GM19328 (cell line): ENCODE results near the gene LTB.
A peak's percentile ranks its signal among the peaks of the same experiment; 100 is the strongest.

ENCODE experiments used
- ATAC-seq: cut with Tn5 transposase; IDR thresholded peaks from one replicate; pipeline ENCODE4 v1.9.1; 2021; ENCODE audit warnings: mild to moderate bottlenecking, moderate library complexity; ENCODE audit not compliant: unreplicated experiment

LTB gene

DNA sequence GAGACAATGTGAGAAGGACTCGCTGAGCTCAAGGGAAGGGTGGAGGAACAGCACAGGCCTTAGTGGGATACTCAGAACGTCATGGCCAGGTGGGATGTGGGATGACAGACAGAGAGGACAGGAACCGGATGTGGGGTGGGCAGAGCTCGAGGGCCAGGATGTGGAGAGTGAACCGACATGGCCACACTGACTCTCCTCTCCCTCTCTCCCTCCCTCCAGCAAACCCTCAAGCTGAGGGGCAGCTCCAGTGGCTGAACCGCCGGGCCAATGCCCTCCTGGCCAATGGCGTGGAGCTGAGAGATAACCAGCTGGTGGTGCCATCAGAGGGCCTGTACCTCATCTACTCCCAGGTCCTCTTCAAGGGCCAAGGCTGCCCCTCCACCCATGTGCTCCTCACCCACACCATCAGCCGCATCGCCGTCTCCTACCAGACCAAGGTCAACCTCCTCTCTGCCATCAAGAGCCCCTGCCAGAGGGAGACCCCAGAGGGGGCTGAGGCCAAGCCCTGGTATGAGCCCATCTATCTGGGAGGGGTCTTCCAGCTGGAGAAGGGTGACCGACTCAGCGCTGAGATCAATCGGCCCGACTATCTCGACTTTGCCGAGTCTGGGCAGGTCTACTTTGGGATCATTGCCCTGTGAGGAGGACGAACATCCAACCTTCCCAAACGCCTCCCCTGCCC, 5.2 kb downstream of the LTB start:
- ATAC-seq: no peak

DNA sequence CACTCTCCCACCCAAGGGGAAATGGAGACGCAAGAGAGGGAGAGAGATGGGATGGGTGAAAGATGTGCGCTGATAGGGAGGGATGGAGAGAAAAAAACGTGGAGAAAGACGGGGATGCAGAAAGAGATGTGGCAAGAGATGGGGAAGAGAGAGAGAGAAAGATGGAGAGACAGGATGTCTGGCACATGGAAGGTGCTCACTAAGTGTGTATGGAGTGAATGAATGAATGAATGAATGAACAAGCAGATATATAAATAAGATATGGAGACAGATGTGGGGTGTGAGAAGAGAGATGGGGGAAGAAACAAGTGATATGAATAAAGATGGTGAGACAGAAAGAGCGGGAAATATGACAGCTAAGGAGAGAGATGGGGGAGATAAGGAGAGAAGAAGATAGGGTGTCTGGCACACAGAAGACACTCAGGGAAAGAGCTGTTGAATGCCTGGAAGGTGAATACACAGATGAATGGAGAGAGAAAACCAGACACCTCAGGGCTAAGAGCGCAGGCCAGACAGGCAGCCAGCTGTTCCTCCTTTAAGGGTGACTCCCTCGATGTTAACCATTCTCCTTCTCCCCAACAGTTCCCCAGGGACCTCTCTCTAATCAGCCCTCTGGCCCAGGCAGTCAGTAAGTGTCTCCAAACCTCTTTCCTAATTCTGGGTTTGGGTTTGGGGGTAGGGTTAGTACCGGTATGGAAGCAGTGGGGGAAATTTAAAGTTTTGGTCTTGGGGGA, 6.1 kb downstream of the LTB start:
- no peak for ATAC-seq

DNA sequence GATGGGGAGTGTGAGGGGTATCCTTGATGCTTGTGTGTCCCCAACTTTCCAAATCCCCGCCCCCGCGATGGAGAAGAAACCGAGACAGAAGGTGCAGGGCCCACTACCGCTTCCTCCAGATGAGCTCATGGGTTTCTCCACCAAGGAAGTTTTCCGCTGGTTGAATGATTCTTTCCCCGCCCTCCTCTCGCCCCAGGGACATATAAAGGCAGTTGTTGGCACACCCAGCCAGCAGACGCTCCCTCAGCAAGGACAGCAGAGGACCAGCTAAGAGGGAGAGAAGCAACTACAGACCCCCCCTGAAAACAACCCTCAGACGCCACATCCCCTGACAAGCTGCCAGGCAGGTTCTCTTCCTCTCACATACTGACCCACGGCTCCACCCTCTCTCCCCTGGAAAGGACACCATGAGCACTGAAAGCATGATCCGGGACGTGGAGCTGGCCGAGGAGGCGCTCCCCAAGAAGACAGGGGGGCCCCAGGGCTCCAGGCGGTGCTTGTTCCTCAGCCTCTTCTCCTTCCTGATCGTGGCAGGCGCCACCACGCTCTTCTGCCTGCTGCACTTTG, 6.8 kb downstream of the LTB start, which contains the start of gene TNF:
TSS of gene TNF (plus strand) at position 231 of the 567 bp plus-strand sequence. CDS start at position 408, 177 bp downstream.
- no peak for ATAC-seq

DNA sequence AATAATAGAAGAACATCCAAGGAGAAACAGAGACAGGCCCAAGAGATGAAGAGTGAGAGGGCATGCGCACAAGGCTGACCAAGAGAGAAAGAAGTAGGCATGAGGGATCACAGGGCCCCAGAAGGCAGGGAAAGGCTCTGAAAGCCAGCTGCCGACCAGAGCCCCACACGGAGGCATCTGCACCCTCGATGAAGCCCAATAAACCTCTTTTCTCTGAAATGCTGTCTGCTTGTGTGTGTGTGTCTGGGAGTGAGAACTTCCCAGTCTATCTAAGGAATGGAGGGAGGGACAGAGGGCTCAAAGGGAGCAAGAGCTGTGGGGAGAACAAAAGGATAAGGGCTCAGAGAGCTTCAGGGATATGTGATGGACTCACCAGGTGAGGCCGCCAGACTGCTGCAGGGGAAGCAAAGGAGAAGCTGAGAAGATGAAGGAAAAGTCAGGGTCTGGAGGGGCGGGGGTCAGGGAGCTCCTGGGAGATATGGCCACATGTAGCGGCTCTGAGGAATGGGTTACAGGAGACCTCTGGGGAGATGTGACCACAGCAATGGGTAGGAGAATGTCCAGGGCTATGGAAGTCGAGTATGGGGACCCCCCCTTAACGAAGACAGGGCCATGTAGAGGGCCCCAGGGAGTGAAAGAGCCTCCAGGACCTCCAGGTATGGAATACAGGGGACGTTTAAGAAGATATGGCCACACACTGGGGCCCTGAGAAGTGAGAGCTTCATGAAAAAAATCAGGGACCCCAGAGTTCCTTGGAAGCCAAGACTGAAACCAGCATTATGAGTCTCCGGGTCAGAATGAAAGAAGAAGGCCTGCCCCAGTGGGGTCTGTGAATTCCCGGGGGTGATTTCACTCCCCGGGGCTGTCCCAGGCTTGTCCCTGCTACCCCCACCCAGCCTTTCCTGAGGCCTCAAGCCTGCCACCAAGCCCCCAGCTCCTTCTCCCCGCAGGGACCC, 7.8 kb downstream of the LTB start:
- no peak for ATAC-seq

DNA sequence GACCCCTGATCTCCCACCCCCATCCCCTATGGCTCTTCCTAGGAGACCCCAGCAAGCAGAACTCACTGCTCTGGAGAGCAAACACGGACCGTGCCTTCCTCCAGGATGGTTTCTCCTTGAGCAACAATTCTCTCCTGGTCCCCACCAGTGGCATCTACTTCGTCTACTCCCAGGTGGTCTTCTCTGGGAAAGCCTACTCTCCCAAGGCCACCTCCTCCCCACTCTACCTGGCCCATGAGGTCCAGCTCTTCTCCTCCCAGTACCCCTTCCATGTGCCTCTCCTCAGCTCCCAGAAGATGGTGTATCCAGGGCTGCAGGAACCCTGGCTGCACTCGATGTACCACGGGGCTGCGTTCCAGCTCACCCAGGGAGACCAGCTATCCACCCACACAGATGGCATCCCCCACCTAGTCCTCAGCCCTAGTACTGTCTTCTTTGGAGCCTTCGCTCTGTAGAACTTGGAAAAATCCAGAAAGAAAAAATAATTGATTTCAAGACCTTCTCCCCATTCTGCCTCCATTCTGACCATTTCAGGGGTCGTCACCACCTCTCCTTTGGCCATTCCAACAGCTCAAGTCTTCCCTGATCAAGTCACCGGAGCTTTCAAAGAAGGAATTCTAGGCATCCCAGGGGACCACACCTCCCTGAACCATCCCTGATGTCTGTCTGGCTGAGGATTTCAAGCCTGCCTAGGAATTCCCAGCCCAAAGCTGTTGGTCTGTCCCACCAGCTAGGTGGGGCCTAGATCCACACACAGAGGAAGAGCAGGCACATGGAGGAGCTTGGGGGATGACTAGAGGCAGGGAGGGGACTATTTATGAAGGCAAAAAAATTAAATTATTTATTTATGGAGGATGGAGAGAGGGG, 8.8 kb downstream of the LTB start:
- no peak for ATAC-seq

DNA sequence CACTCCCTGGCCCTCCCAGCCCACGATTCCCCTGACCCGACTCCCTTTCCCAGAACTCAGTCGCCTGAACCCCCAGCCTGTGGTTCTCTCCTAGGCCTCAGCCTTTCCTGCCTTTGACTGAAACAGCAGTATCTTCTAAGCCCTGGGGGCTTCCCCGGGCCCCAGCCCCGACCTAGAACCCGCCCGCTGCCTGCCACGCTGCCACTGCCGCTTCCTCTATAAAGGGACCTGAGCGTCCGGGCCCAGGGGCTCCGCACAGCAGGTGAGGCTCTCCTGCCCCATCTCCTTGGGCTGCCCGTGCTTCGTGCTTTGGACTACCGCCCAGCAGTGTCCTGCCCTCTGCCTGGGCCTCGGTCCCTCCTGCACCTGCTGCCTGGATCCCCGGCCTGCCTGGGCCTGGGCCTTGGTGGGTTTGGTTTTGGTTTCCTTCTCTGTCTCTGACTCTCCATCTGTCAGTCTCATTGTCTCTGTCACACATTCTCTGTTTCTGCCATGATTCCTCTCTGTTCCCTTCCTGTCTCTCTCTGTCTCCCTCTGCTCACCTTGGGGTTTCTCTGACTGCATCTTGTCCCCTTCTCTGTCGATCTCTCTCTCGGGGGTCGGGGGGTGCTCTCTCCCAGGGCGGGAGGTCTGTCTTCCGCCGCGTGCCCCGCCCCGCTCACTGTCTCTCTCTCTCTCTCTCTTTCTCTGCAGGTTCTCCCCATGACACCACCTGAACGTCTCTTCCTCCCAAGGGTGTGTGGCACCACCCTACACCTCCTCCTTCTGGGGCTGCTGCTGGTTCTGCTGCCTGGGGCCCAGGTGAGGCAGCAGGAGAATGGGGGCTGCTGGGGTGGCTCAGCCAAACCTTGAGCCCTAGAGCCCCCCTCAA, 9.9 kb downstream of the LTB start, which contains the start of gene LTA:
TSS of gene LTA (plus strand) at position 249 of the 871 bp plus-strand sequence. CDS start at position 703, 454 bp downstream.
- peak; percentile 42 for ATAC-seq

DNA sequence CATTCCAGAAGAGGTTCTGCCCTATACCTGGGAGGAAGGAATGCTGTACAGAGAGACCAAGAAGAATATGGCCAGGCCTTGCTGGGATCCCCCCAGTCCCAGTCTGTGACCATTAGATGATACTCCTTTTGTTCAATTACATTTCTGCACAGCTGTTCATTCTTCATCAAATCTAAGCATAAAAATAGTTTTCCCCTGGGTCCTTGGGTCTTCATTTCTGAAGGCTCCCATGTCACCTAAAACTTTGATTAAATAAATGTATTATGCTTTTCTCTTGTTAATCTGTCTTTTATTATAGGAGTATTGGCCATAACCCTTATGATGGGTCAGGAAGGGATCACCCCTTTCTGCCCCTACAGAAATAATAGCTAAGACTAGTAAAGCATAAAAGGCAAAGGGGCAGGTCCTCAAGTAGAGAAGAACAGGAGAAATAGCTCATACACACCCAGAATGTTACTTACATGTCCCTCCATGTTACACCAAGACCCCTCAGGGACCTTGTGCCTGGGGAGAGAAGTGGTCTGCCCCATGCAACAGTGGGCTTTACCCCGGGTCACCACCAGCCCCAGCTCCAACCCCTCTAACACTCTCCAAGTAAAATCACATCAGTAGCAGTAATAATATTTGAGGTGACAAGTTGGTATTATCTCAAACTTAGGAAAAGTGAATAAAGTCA, 12.2 kb downstream of the LTB start:
- ATAC-seq: no peak

DNA sequence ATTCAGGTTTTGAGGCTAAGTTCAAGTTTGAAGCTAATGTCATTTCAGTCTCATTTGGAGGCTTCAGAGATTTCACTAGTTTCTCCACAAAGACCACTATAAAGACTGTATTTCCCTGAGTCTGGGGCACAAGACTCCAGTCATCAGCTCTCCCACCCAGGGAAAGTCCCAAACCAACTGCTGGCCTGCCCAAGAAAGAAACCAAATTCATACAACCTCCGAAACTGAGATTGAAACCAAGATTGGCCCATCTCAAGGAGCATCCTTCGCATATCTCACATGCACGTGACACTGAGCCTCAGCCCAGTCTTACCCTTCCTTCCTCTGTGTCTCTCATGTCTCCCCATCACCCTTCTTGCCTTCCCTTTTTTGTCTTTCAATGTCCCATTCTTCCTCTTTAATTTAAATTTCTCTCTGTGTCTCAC, 13.7 kb downstream of the LTB start:
- ATAC-seq: peak; percentile 74

DNA sequence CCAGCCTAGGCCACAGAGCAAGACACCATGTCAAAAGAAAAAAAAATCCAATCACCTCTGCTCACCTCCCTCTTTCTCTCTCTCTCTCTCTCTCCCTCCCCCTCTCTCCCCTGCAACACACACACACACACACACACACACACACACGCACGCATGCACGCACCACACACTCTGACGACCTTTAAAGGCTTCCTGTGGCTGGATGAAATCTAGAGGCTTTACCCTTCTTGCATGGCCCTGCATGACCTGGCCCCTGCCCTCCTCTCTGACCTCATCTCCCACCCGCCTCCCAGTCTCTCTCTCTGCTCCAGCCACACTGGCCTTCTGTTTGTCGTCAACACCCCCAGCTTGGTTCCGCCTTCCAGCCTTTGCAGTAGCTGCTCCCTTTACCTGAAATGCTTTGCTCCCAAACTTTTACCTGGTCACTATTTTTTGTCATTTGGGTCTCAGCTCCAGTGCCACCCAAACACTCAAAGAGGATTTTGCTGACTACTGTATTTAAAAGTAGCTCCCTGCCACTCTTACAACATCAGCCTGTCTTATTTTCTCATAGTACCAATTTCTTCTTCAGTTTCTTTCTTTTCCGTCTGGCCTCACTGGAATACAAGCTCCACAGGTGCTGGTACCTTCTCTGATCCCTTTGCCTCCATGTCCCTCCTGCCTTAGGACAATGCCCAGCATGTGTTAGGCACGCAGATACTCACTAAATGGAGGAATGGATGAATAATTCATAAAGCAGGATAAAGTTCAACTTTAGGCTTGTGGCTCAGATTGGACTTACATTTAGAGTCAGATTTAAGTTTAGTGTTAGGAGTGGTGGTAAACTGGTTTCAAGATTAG, 14.5 kb downstream of the LTB start:
- ATAC-seq: no peak

DNA sequence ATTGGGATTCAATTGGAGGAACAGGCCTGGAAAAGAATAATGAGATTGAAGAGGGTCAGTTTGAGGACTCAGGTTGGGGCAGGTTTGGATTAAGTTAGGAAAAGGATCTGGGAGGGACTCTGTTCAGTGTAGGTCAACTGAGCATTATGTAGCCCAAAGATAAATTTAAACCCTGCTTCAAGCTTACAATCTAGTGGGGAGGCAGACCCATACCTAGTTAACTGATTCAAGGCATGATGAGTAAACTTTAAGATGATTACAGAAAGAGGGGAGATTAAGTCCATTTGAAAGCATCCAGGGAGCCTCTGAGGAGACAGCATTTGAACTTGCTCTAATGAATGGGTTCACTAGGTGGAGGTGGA, 21.5 kb downstream of the LTB start:
- no peak for ATAC-seq

DNA sequence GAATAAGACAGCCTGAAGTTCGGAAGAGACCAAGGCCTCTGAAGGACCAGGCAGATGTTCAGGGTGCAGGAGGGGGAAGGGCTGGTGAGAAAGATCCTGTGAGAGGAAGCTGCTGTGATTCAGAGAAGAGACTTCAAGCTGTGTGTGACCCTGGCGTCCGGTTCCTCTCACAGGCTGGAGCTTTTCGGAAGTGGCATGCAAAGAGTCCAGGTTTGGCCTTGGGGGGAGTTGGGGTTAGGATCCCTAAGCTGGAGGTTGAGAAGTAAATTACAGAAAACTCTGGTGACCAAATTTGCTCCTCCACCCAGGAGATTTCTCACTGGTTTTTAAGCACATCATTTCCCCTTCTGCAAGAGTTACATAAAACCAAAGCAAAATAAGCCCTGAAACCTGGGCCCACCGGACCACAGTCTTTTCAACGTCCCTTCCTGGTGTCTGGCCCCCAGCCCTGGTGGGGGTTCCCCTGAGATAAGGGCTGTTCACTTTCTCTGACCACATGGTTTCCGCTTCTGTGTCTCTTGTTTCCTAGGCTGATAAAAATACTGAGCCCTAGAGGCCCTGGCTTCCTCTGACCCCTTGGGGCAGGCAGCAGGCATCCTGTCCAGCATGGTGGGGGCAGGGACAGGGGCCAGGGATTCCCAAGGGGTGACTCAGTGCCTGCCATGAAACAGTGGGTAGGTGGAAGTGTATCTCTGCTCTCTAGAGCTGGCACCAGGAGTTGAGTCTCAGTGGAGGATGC, 22.1 kb downstream of the LTB start:
- peak; percentile 69 for ATAC-seq

DNA sequence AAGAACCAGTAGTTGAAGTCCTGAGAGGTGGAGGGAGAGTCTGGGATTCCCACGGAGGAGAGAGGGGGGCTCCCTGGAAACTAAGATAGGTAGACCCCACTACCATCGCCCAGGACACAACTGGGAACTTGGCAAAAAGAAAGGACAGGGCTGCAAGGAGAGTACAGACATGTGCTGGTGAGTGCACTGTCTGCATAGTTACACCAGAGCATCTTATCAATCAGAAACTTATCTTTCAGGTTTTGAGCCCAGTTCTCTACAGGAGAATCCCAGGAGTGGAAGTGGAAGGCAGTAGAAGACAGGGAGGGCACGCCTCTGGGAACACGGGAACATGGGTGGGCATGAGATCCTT, 22.6 kb downstream of the LTB start:
- no peak for ATAC-seq

DNA sequence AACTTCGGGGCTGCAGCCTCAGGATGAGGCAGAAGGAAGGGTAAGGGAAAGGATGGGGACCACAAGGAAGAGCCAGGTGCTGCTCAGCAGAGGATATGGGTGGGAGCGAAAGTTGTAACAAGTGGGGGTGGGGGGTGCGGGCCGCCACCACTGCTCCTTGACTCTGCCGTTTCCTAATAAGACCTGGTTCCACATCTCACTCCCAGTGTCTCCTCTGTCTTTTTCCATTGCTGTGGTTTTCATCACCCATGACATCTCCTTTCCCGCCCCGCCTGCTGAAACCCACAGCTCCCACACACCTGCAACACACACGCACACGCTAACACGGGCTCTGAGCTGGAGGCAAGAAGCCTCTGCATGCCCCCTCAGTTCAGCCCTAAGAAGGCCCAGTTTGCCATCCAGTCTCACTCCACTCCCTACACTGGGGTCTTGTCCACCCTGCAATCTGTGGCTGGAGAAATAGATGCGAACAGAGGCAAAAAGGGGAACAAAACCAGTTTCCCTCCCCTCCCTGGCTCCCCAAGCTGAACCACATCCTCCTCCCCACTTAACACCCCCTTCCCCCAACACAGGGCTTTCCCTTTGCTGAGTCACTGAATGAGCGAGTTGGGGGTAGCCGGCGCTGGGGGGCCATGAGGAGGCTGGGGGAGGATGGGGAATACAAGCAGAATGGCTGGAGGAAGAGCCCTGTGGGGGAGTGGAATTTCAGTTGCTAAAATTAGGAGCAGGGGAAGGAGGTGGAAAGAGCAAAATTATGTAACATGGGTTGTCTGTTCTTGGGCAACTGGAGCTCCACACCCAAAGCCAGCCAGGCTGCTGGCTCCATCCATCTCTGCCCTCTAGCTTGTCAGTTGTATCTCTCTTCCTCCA, 23.4 kb downstream of the LTB start:
- no peak for ATAC-seq

DNA sequence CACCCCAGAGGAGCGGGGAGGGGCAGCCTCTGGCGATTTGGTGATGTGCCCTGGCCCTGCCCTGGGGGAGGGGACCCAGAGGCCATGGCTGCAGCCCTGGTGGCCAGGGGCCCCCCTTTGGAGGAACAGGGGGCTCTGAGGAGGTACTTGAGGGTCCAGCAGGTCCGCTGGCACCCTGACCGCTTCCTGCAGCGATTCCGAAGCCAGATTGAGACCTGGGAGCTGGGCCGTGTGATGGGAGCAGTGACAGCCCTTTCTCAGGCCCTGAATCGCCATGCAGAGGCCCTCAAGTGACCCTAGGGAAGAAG, 24.0 kb downstream of the LTB start:
- no peak for ATAC-seq

DNA sequence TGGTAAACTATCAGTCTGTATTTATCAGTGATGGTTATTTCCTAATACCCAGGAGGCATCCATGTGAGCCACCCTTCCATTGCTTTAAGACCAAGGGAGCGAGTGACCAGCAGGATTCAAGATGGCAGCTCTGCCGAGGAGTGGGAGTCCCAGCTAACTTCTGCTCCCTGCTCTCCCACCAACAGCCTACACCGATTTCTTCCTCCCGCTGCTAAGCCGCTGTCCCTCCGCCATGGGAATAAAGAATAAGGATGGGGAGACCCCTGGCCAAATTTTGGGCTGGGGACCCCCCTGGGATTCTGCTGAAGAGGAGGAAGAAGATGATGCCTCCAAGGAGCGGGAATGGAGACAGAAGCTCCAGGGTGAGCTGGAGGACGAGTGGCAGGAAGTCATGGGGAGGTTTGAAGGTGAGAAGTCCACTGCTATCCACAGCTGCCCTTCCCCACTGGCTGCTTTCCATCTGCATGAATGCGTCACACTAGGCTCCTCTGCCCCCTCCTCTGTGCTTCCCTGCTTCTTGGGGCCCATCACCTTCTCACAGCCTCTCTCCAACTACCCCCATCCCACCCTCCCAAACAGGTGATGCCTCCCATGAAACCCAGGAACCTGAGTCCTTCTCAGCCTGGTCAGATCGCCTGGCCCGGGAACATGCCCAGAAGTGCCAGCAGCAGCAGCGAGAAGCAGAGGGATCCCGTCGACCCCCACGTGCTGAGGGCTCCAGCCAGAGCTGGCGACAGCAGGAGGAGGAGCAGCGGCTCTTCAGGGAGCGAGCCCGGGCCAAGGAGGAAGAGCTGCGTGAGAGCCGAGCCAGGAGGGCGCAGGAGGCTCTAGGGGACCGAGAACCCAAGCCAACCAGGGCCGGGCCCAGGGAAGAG, 24.5 kb downstream of the LTB start:
- ATAC-seq: no peak
